ENCODE data around the gene CGB2. TPM values are rescaled to one million over a fixed set of nuclear protein-coding genes. Genes with fewer than 3 reads are reported as not detected.

The CGB2 gene
- total and polyA plus RNA-seq, 9 of the 15 experiments (the other 6 are each of a cell fraction or from before 2014, with no cell fraction given): 0.22 TPM; not detected in 8

DNA sequence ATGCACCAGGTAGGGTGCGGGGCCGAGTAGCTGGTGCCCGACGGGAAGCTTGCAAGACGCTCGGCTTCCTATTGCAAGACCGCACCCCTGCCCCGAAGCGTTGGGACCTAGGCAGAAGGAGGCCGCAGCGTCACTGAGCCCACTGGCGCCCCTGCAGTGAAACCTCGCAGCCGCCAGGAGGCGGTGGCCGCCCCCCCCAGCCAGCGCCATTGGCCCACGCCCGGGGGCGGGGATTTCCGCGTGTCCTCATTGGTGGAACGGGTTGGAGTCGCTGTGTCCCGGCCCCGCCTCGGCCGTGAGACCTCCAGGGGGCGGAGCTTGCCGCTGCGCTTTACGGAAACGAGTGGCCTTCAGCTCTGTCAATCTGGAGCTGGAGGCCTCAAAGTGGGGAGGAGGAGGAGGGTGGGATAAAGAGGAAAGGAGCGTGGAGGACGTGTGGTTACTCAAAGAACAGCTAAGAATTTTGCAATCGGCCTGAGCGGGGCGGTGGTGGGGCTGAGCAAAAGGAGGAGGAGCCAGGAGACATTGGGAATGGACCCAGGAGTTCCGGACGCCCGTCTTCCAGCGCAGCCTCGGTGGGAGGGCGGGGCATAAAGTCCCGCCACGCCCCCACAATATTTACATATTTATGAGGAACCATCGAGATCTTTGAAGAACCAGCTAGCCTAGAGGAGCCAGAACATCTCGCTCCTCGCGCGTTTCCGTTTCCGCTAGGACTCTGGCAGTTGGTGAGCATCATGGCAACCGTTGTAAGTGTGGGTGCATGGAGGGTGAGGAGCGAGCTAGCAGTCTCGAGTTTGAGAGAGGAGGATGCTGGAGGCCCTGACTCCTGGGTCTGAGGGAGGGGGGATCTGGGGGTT, 38.3 kb upstream of the CGB2 start, which contains the start of the genes GYS1 and RUVBL2 (continued):
- TF ChIP-seq E2F3 (CRISPR knock-in tag; IDR thresholded peaks at IDR 0.05) (no peak), MTA3 (IDR thresholded peaks at IDR 0.05; ENCODE audit: borderline replicate concordance) (peak; percentile 90; the same call in 1 of the 2 replicates), MAFG (tag; conservative IDR thresholded peaks at IDR 0.05) (no peak), NBN (IDR thresholded peaks at IDR 0.05; ENCODE audit: low read depth) (peak; percentile 8; the same call in 1 of the 2 replicates), CHD1 (IDR thresholded peaks at IDR 0.05; ENCODE audit: low read length) (no peak), ESRRB (CRISPR knock-in tag; IDR thresholded peaks at IDR 0.05; ENCODE audit: borderline replicate concordance) (no peak), BACH1 (tag; IDR thresholded peaks at IDR 0.05) (no peak), EP400 (IDR thresholded peaks at IDR 0.05) (peak; percentile 92), RBM15 (IDR thresholded peaks at IDR 0.05; ENCODE audit: insufficient read depth, low read length) (no peak), MAFK (IDR thresholded peaks at IDR 0.05; ENCODE audit: low read length) (no peak), ESRRA (IDR thresholded peaks at IDR 0.05; ENCODE audit: borderline replicate concordance, low read depth) (no peak; the same call in 1 of the 2 replicates), NR1H2 (CRISPR knock-in tag; IDR thresholded peaks at IDR 0.05) (no peak), NCOA1 (IDR thresholded peaks at IDR 0.05; ENCODE audit: low read depth) (no peak), CC2D1A (IDR thresholded peaks at IDR 0.05) (no peak), MTA1 (IDR thresholded peaks at IDR 0.05; ENCODE audit: borderline replicate concordance) (peak; percentile 75; the same call in 1 of the 2 replicates), SNIP1 (IDR thresholded peaks at IDR 0.05; ENCODE audit: low read depth) (peak; percentile 79), SOX6 (IDR thresholded peaks at IDR 0.05) (no peak), ZFPM2 (CRISPR knock-in tag; IDR thresholded peaks at IDR 0.05) (no peak)
- TF ChIP-seq, protein P1, sequence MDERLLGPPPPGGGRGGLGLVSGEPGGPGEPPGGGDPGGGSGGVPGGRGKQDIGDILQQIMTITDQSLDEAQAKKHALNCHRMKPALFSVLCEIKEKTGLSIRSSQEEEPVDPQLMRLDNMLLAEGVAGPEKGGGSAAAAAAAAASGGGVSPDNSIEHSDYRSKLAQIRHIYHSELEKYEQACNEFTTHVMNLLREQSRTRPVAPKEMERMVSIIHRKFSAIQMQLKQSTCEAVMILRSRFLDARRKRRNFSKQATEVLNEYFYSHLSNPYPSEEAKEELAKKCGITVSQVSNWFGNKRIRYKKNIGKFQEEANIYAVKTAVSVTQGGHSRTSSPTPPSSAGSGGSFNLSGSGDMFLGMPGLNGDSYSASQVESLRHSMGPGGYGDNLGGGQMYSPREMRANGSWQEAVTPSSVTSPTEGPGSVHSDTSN (CRISPR knock-in tag; IDR thresholded peaks at IDR 0.05; ENCODE audit: low read depth): peak; percentile 83
- TF ChIP-seq, protein P1 (tag; conservative IDR thresholded peaks at IDR 0.05; ENCODE audit: low read depth): peak; percentile 98
- TF ChIP-seq, protein P2, sequence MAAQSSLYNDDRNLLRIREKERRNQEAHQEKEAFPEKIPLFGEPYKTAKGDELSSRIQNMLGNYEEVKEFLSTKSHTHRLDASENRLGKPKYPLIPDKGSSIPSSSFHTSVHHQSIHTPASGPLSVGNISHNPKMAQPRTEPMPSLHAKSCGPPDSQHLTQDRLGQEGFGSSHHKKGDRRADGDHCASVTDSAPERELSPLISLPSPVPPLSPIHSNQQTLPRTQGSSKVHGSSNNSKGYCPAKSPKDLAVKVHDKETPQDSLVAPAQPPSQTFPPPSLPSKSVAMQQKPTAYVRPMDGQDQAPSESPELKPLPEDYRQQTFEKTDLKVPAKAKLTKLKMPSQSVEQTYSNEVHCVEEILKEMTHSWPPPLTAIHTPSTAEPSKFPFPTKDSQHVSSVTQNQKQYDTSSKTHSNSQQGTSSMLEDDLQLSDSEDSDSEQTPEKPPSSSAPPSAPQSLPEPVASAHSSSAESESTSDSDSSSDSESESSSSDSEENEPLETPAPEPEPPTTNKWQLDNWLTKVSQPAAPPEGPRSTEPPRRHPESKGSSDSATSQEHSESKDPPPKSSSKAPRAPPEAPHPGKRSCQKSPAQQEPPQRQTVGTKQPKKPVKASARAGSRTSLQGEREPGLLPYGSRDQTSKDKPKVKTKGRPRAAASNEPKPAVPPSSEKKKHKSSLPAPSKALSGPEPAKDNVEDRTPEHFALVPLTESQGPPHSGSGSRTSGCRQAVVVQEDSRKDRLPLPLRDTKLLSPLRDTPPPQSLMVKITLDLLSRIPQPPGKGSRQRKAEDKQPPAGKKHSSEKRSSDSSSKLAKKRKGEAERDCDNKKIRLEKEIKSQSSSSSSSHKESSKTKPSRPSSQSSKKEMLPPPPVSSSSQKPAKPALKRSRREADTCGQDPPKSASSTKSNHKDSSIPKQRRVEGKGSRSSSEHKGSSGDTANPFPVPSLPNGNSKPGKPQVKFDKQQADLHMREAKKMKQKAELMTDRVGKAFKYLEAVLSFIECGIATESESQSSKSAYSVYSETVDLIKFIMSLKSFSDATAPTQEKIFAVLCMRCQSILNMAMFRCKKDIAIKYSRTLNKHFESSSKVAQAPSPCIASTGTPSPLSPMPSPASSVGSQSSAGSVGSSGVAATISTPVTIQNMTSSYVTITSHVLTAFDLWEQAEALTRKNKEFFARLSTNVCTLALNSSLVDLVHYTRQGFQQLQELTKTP (IDR thresholded peaks at IDR 0.05; ENCODE audit: low read depth in 1 of 2, partially characterized antibody in 2 of 2): peak in 1 of 2 experiments; percentile 23
- TF ChIP-seq, protein P3, sequence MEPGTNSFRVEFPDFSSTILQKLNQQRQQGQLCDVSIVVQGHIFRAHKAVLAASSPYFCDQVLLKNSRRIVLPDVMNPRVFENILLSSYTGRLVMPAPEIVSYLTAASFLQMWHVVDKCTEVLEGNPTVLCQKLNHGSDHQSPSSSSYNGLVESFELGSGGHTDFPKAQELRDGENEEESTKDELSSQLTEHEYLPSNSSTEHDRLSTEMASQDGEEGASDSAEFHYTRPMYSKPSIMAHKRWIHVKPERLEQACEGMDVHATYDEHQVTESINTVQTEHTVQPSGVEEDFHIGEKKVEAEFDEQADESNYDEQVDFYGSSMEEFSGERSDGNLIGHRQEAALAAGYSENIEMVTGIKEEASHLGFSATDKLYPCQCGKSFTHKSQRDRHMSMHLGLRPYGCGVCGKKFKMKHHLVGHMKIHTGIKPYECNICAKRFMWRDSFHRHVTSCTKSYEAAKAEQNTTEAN (CRISPR knock-in tag; IDR thresholded peaks at IDR 0.05): no peak

Data from K562 (cell line).